HG03060 (cell line): ENCODE results near the gene CD99L2.
"Not testable (repeated sequence)": the region's sequence is repeated elsewhere in the genome, so short reads cannot be mapped to it uniquely, and the experiment has no call there.

Experiments used
- ATAC-seq: cut with Tn5 transposase; IDR thresholded peaks from one replicate; pipeline ENCODE4 v1.9.1; 2021; ENCODE audit warnings: low read depth, moderate number of reproducible peaks; ENCODE audit not compliant: unreplicated experiment

The CD99L2 gene

DNA sequence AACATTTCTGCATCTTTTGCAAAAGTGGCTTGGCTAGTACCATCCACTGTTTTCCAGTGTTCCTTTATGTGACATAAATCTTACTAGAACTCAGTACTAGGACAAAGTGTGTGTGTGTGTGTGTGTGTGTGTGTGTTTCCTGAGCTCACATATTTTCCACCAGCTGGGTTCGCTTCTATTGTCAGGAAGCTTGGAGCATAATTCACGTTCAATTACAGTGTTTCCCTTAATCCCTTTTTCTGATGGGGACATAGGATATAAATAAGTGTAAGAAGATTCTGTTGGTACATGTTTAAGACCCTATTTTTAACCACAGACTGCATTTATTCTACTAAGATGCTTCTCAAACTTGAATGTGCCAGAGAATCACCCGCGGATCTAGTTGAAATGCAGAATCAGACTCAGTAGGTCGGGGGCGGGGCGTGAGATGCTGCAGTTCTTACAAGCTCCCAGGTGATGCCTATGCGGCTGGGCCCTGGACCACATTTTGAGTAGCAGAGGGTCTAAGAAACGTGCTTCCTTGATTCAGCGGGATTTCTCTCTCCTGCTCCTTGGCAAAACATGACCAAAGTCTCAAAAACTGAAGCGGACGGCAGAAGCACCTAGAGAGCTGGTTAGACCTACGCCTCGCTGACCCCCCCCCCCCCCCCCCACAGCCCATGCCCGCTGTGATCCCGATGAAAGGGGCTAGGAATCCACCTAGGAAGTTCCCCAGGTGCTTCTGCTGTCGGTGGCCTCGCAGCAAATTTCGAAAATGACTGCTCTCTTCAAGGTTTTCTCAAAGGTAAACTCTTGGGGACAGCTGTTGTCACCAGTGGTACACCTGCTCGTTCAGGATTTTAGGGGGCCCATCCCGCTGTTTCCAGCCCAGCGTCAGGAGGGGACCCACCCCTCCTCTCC, 797 bp downstream of the CD99L2 start:
- no peak for ATAC-seq

DNA sequence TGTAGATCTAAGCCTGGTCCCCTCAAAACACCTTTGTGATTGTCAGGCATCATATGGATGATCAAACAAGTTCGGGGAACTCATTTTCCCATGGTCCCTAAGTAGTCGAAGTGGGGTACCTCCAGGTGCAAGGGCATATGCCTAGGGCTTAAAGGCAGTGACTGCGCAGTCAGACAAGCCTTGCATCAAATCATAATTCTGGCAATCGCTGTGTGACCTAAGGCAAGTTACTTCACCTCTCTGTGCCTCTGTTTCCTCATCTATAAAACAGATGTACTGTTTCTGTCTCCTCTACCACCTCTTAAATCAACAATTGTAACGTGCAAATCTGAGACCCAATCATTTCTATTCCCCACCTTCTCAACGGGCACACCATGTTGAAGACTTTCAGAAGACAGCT, 1.8 kb downstream of the CD99L2 start:
- no peak for ATAC-seq

DNA sequence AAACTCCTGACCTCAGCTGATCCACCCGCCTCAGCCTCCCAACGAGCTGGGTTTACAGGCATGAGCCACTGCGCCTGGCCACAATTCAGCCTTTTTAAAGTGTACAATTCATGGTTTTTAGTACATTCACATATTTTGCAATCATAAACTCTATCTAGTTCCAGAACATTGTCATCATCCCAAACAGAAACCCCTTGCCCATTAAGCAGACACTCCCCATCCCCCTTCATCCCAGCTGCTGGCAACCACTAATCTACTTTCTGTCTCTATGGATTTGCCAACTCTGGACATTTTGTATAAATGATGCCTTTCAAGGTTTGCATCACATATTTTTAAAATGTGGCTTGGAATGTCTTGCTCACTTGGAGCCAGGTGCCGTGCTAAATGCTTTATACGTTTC, 4.5 kb downstream of the CD99L2 start:
- no peak for ATAC-seq

DNA sequence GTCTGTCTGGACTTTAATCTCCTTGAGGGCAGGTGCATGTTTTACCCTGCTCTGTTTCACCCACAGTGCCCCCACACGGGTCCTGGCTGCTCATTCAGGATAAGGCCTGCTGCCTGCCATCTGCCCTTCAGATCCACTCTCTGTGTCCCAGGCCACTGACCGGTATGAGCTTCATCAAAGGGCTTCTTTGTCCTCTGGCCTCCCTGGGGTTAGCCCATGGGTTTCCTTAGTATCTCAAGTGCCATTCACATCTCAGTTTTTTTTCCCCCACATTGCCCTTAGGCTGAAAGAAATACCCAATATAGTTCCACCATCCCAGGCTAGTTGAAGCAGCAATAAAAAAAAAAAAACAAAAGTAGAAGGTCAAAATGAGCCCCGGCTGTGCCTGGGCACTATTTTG, 9.3 kb downstream of the CD99L2 start:
- ATAC-seq: no peak

DNA sequence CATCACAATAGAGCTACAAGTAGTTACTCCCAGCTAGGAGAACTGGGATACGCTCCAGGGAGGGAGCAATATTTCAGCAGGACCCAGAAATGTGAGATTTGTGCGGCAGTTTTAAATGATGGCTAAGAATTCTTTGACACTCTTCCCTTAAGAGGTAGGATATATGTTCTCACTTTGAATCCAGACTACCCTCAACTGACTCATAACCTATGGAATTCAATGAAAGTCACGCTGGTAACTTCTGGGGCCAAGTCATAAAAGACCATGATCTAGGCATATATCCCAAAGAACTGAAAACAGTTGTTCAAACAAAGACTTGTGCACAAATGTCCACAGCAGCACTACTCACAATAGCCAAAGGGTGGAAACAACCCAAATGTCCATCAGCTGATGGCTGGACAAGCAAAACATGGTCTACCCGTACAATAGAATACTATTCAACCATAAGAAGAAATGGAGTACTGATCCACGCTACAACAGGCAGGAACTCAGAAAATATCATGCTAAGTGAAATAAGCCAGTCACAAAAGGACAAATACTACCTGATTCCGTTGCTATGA, 10.5 kb downstream of the CD99L2 start:
- ATAC-seq: no peak

DNA sequence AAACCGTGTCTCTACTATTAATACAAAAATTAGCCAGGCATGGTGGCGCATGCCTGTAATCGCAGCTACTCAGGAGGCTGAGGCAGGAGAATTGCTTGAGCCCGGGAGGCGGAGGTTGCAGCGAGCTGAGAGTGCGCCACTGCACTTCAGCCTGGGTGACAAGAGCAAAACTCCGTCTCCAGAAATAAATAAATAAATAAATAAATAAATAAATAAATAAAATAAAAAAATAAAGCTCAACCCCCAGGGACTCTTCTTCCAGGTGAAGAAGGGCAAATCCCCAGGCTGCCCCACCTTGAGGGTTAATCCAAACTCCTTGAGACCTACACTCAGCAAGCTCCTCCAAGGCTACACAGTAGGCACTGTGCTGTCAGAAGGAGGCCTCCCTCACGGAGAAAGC, 11.2 kb downstream of the CD99L2 start:
- ATAC-seq: not testable (repeated sequence)

DNA sequence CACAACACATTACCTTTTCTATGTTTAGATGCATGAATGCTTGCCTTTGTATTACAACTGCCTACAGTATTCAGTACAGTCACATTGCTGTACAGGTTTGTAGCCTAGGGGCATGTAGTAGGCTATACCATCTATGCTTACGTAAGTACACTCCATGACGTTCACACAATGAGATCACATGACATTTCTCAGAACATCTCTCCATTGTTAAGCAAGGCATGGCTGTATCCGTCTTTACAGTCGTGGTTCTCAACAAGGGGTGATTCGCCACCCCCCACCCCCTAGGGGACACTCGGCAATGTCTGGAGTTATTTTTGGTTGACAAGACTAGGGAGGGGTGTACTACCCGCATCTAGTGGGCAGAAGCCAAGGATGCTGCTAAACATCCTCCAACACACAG, 12.1 kb downstream of the CD99L2 start:
- ATAC-seq: no peak

DNA sequence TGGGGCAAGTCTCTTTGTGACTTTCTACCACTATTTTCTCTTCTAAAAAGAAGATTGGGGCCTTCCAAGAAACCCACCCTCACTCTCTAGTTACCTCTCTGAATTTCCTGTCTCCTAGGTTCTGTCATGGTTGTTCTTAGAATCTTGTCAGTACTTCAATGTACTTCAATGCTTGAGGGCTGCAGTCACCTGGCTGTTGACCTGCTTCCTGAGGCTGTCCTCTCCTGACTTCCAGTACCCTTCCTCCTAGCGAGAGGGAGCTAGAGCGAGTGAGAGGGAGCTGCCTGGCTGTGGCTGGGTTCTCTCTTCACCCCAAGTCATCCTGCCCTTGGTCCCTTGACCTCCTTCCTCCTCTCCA, 17.7 kb downstream of the CD99L2 start:
- ATAC-seq: no peak

DNA sequence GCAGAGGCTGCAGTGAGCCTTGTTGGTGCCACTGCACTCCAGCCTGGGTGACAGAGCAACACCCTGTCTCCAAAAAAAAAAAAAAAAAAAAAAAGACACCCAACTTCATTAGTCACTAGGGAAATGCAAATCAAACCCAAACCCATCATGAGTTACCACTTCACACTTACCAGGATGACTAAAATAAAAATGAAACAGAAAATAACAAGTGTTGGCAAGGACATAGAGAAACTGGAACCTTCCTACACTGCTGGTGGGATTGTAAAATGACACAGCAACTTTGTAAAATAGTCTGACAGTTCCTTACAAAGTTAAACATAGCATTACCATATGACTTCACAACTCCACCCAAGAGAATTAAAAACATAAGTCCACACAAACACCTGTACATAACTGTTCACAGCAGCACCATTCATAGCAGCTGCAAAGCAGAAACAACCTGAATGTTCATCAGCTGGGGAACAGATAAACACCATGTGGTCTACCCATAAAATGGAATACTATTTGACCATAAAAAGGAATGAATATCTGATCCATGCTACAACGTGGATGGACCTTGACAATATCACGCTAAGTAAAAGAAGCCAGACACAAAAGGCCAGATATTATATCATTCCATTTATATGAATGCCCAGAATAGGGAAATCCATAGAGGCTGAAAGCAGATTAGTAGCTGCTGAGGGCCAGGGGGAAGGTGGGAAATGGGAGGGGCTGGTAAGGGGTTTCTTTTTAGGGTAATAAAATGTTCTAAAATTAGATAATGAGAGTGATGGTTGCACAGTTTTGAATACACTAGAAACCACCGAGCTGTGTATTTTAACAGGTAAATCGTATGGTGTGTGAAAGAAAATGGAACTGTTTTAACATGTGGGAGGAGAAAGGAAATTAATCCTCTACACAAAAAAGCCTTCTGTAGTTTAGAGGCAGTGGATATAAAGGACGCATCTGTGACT, 18.3 kb downstream of the CD99L2 start:
- peak; percentile 89 for ATAC-seq

DNA sequence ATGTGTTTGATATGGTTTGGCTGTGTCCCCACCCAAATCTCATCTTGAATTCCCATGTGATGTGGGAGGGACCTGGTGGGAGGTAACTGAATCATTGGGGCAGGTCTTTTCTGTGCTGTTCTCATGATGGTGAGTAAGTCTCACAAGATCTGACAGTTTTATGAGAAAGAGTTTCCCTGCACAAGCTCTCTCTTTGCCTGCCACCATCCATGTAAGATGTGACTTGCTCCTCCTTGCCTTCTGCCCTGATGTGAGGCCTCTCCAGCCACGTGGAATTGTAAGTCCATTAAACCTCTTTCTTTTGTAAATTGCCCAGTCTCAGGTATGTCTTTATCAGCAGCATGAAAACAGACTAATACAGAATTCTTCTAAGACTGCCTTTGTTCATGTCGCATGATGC, 22.8 kb downstream of the CD99L2 start:
- ATAC-seq: not testable (repeated sequence)

DNA sequence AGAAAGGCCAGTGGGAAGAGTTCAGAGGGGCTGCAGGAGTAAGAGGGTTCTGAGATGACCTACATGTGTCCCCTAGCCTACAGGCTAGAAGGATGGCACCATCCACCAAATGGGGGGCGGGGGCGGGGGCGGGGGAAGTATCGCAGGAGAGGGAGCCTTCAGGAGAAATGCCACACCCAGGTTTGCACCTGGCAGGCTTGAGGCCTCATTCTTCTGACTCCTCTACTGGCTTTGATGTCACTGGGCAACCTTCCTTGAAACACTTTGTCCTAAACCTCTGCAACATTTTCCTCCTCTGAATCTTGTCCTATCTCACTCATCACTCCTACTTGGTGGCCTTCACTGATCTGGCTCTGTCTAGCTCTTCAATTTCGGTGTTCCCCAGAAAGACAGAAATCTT, 24.0 kb downstream of the CD99L2 start:
- no peak for ATAC-seq

DNA sequence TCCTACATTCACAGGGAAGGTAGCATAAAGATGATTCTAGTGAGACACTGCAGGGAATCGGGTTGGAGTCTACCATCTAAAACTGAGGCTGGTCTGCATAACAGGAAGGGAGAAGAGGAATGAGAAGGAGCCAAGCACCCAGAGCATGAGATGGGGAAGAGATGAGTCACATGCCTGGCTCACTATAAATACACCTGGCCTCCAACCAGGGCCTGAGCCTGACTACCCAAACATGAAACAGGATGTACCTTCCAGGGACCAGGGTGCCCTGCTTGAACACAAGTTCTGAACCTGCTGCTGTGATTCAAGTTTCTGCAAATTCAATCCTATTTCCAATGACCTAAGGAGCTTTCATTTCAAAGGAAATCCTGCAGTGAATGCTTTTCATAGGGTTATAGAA, 24.9 kb downstream of the CD99L2 start:
- peak; percentile 75 for ATAC-seq

DNA sequence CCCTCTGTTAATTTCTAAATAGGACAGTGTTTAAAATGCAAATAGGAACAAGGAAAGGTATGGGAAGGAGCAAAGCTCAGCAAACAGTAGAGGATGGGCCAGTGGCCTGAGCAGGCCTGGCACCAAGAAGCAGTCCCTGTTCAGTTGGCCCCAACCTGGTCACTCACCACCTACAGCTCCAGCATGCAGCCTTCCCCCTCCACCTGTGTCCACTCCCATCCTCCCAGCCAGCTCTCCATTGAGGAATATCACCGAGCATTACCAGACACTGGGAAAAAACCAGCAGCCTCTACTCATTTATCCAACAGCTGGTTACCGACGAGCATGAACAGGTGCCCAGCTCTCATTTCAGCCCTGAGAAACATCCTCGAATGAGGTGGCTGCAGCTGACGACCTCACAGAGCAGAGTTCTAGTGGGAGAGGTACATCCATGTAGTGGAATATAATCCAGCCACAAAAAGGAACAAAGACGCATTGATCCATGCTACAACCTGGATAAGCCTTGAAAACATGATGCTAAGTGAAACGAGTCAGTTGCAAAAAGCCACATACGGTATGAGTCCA, 25.6 kb downstream of the CD99L2 start:
- ATAC-seq: no peak

DNA sequence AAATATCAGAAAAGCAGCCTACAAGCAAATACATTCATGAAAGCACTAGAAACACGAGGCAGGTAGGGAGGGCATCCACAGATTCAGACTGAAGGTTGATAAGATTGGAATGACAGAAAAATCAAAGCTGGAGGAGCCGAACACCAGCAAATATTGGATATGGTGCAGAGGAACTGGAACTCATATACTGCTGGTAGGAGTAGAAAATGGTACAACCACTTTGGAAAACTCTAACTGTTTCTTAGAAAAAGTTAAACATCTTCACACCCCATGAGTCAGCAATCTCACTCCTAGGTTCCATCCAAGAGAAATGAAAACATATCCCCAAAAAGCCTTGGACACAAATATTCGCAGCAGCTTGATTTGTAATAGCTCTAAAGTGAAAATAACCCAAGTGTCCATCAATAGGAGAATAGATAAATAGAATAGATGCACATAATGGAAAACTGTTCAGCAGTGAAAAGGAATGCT, 27.1 kb downstream of the CD99L2 start:
- no peak for ATAC-seq

DNA sequence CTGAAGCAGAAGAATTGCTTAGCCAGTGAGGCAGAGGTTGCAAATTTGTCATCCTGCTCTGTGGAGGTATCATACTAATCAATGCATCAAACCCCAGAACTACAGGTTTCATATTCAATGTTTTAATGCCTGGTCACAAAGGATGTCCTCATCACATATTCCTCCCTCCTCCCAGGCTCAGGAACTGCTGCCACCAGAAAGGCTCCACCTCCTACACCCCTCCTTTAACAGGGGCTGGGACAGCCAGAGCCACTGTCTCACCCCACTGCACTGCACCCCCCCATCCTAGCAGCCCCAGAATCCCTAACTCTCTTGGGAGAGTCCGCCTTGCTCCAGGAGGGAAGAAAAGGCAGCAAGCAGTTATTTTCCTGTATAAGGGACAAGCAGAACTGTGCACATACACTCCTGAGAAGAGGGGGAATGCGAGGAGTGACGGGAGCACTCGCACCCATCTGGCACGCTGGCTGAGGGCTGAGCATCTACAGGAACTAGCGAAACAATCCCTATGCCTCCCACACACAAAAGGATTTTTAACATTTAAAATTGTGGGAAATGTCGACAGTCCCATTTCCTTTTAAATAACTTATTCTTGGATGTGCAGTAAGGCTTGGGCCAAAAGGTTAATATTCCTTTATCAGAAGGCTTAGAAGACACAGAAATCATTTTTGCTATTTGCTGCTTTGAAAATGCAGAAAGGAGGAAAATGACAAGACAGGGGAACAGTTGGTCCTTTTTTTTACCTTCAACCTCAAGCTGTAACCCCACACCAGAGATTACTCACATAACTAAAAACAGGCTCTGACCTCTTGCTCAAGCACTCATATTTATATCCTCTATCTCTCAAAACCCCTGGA, 27.8 kb downstream of the CD99L2 start:
- no peak for ATAC-seq

DNA sequence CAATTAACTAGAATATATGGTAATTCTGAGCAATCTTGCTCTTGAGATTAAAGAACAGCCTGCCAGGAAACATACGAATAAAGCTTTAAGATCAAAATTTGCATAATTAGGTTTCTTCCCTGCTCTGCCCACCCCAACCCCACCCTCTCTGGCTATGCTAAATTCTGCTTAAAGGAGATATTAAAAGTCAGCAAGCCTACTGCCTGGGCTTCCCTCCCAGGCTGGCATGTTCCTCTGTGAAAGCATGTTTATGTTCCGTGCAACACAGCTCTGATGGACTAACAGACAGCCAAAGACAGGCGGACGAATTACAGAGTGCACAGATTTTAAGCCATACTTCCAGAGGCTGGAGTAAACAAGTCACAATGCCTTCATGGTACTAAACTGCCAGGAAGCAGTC, 28.4 kb downstream of the CD99L2 start:
- ATAC-seq: no peak

DNA sequence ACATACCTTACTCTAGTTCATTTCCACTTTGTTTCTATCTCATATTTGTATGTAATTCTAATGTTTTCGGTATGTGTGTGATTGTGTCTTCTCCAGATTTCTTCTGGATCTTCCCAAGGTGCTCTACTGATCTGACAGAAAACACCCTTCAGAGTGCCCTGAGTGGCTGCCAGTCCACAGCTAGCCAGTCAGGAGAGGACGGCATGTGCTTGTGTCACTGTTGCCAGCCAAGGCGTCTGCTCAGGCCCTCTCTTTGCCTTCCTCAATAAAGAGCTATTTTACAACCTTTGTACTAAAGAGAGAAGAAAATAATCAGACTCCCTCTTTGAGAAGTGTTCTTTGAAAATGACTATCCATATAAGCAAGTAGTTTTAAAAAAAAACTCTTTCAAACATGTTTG, 29.0 kb downstream of the CD99L2 start:
- ATAC-seq: no peak

DNA sequence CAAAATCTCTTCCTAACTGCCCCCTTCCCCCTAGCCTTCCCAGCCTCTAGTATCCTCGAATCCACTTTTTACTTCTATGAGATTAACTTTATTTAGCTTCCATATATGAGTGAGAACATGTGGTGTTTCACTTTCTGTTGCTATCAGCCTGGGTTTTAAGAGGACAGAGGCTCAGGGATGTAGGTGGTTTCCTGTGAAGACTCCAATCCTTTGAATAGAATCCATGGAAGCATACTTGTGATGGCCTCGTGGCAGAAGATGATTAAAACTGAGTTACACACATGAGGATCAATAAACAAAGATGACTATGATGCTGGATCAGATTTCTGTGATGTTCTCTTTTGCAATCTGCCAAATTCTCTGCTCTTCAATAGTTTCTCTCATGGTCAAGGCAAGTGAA, 29.8 kb downstream of the CD99L2 start:
- ATAC-seq: no peak

DNA sequence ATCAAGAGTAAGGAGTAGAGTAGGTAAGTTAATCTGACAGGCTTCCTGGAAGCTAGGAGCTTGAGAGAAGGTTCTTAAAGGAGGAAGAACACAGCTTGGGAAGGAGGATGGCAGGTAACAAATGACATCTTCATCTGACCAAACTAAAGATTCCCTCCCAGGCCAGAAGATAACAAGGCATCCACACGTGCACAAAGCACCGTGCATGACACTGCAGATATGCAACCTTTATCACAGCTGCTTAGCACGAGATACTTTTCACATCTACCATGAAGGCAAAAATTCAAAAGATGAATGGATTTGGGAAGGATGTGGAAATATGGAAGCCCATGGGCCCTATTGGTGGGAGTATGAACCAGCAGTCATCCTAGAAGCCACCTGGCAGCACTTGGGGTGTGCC, 34.3 kb downstream of the CD99L2 start:
- no peak for ATAC-seq

DNA sequence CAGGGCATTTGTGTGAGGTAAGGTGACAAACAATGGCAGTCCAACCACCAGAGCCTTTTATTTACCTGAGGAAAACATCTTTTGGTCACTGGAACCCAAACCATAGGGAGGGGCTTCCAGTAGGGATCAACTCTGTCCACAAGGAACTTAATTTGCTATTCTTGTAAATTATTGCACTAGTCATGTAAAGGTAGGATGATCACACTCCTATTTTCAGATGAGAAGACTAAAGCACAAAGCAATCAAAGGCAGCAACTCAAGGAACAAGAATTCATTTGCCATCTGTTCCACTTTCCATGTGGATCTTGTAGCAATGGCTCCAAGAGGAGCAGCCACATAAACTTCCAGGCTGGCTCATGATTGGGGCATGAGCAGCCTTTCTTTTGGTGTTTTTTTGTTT, 35.3 kb downstream of the CD99L2 start:
- no peak for ATAC-seq
